Limb (tissue), 2 donors: ENCODE data around the gene KCNK3.
A peak's percentile ranks its signal among the peaks of the same experiment; 100 is the strongest.

Experiments used
- DNase-seq, 2 donors: peaks; one replicate each; pipeline ENCODE4 v3.0.0-alpha.2; 2016; ENCODE audit errors: extremely low spot score in 2 of 2

KCNK3 gene

GRCh38 chr2:26687801-26688200 lies 4.7 kb upstream of the KCNK3 start:
- DNase-seq = no peak

GRCh38 chr2:26691161-26691560 lies 1.4 kb upstream of the KCNK3 start:
- no peak for DNase-seq

- DNase-seq = no peak
Measured at GRCh38 chr2:26691881-26692278, 642 bp upstream of the KCNK3 start.

- DNase-seq = no peak
Measured at GRCh38 chr2:26692897-26693849, 651 bp downstream of the KCNK3 start.

DNA sequence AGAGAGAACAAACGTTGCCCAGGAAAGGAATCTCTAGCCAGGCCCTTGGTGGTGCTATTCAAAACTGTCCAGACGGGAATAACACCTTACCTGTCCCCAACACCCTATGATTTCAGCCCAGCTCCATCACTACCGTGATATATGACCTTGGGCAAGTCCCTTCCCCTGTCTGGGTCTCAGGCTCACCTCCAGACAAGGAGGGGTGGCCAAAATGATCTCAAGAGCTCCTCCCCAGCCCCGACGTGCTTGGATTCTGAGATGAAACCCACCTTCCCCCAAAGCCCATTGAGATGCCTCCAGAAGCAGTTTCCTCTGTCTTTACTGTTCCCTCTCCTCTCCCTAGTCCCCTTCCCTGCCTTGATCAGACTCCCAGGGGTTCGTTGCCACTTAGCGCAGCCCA lies 1.5 kb downstream of the KCNK3 start:
- no peak for DNase-seq

GRCh38 chr2:26696351-26696816 lies 3.9 kb downstream of the KCNK3 start:
- no peak for DNase-seq

- no peak for DNase-seq
Measured at GRCh38 chr2:26697425-26697824, 4.9 kb downstream of the KCNK3 start.

DNA sequence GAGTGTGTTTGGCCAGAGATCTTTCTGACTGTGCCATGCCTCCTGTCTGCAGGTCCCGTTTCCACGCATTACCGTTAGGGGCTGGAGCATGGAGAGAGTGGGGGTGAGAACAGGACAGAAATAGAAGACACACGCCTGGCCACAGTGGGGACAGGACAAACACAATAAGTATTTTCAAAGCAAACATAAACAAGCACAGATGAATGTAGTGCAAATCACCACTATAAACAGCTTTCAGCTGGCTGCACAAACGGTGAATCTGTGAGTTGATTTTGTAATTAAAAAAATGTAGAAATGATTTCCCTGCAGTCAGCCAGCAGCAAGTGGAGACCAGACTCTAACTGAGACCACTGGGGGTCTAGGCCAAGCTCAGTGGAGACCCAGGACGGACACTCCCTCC lies 6.8 kb downstream of the KCNK3 start:
- no peak for DNase-seq

DNA sequence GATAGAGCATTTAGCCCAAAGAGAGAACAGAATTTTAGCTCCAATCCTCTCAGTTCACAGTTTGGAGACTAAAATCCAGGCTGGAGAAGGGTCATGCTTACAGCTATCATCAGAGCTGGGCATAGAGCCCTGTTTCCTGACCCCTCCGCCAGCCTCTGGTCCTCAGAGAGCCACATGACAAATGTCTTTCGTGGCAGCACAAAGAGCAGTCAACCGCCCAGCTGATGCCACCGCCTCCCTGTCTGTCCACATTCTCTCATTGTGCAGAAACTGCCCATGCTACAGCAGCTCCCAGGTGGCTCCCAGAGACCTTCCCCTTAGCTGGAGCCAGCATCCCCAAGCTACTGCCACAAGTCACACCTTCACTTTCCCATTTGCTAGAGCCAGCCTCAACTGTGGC lies 7.6 kb downstream of the KCNK3 start:
- DNase-seq = no peak

- DNase-seq = no peak
Measured at GRCh38 chr2:26701596-26701995, 9.1 kb downstream of the KCNK3 start.

DNA sequence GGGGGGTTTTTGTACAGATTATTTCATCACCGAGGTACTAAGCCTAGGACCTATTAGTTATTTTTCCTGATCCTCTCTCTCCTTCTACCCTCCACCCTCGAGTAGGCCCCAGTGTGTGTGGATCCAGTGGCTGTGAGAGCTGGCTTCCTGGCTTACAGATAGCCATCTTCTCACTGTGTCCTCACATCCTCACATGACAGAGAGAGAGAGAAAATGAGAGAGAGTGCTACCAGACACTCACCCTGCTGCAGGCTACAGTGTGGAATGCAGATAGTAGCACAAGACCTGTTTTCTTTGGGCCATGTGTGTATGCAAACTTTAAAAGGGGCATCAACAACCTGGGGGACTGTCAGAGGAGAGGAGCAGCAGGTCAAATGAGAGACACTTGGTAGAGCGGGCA lies 9.5 kb downstream of the KCNK3 start:
- DNase-seq = no peak

DNA sequence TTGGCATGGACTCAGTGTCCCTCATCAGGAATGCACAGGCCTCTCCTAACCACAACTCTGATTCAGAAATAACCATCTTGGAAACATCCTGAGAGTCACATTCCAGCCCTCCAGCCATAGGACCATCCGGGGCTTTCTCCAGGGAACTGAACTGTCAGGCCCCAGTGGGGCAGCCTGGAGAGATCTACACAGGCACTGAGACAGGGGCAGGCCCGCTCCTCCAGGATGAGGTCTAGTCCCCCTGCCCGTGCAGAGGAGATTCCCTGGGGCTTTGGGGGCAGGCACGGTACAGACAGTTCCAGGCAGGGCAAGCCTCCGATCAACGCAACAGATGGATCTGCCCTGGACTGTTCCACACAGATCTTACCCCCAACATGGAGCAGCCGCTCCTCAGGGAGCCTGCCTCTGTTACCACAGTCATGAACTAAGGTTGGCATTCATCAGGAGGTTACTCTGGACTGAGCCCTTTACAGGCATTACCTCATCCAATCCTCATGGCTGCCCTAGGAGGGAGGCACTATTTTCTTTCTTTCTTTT lies 12.0 kb downstream of the KCNK3 start:
- no peak for DNase-seq

- no peak for DNase-seq
Measured at GRCh38 chr2:26705126-26705525, 12.6 kb downstream of the KCNK3 start.

GRCh38 chr2:26706093-26706492 lies 13.6 kb downstream of the KCNK3 start:
- DNase-seq = no peak

GRCh38 chr2:26706616-26707473 lies 14.3 kb downstream of the KCNK3 start:
- DNase-seq = no peak

DNA sequence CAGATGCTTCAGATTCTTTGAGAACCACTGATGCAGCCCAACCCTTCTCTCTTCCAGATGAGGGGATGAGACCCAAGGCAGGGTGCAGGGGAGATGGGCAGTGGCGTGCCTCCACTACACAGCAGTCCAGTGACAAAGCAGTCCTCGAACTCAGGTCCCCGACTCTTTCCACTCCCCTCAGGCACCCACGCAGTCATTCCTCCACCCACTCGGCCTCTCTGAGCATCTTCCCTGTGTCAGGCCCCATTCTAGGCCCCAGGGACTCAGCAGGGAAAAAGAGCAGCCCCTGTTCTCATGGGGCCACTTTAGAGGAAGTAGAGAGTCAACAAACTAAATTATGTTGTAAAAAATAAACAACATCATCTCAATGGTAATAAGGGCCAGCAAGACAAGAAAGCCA lies 15.2 kb downstream of the KCNK3 start:
- DNase-seq = no peak

DNA sequence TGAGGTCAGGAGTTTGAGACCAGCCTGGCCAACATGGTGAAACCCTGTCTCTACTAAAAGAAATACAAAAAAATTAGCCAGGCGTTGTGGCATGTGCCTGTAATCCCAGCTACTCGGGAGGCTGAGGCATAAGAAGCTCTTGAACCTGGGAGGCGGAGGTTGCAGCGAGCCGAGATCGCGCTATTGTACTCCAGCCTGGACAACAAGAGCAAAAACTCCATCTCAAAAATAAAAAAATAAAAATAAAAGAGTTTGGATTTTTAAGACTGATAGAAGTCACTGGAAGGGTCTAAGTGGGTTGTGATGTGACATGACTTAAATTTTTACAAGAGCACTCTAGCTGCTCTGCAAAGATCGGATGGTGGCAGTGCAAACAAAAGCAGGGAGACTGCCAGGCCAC lies 15.9 kb downstream of the KCNK3 start:
- no peak for DNase-seq

- peak in 1 of 2 donors; percentile 45 for DNase-seq
Measured at GRCh38 chr2:26709323-26710110, 17.0 kb downstream of the KCNK3 start.

- no peak for DNase-seq
Measured at GRCh38 chr2:26710145-26710544, 17.6 kb downstream of the KCNK3 start.

- no peak for DNase-seq
Measured at GRCh38 chr2:26710743-26711456, 18.4 kb downstream of the KCNK3 start.
